HepG2 (cell line): ENCODE data around the gene FAM20A. TPM values are rescaled to one million over a fixed set of nuclear protein-coding genes. Genes with fewer than 3 reads are reported as not detected.

Experiments used
- ATAC-seq: fragments of 200-7000 bp; cut with Tn5 transposase; 3 replicates; pipeline ENCODE4 v1.9.1; 2020; ENCODE audit warnings: mild to moderate bottlenecking, moderate library complexity
- BruUV-seq: library from RNA; stranded (reverse); fragments of 400-500 nt; replicated peaks from 2 replicates; lab custom pipeline; 2021; lab: Mats Ljungman, UMichigan
- CTCF ChIA-PET: fragments of 300-600 bp; formaldehyde crosslinking; extraction: SDS; loops from one replicate; lab custom pipeline; 2021; ENCODE audit warnings: low total read pairs, inconsistent platforms, low intra/inter-chr PET ratio; lab: Yijun Ruan, JAX
- POLR2A ChIA-PET: fragments of 350-600 bp; sonication (Branson Sonifier 250); formaldehyde crosslinking; loops from one replicate; lab custom pipeline; 2020; ENCODE audit warnings: antibody characterized with exemption, inconsistent platforms; lab: Yijun Ruan, JAX
- DNase-seq: peaks from one replicate; pipeline ENCODE4 v3.0.0-alpha.2; 2015; ENCODE audit warnings: low spot score
- FAIRE-seq: peaks from 3 replicates; lab custom pipeline; 2011; peaks lifted over from hg19 to GRCh38; lab: Jason Lieb, UNC
- H2AFZ ChIP-seq: one replicate; pipeline ENCODE4 v1.6.1; 2011; ENCODE audit warnings: low read length, inconsistent platforms
- H3K27ac ChIP-seq: fragments of 300-600 bp; 3 replicates; pipeline ENCODE4 v1.8.0; 2011; ENCODE audit warnings: mixed run types, mild to moderate bottlenecking, mixed read lengths, low read length, inconsistent platforms; ENCODE audit not compliant: insufficient read depth; ENCODE audit errors: extremely low read length
- H3K27me3 ChIP-seq, 2 experiments: fragments of 200-600 bp in 1 of 2; 2 replicates in 1 of 2; 3 replicates in 1 of 2; pipeline versions ENCODE4 v1.6.0 to v1.8.0; 2011; ENCODE audit warnings: low read length in 2 of 2, mild to moderate bottlenecking in 2 of 2, moderate library complexity in 2 of 2, inconsistent platforms in 1 of 2; ENCODE audit not compliant: insufficient read depth in 2 of 2, control insufficient read depth in 1 of 2
- H3K36me3 ChIP-seq, 2 experiments: fragments of 200-600 bp in 1 of 2; replicated peaks in 1 of 2; 2 replicates in 1 of 2; 3 replicates in 1 of 2; pipeline versions ENCODE4 v1.5.1 to v1.8.0; 2011; ENCODE audit warnings: low read length in 2 of 2, inconsistent platforms in 1 of 2; ENCODE audit not compliant: insufficient read depth in 2 of 2, control insufficient read depth in 1 of 2
- H3K4me1 ChIP-seq: 2 replicates; pipeline ENCODE4 v1.5.1; 2012; ENCODE audit warnings: low read length, inconsistent platforms; ENCODE audit not compliant: insufficient read depth
- H3K4me2 ChIP-seq: 2 replicates; pipeline ENCODE4 v1.6.0; 2011; ENCODE audit warnings: low read depth, low read length, inconsistent platforms
- H3K4me3 ChIP-seq, 3 experiments: fragments of 200-600 bp in 1 of 3; sonication (generic), shearing (Covaris generic) in 1 of 3; replicated peaks in 1 of 3; 2 replicates each; pipeline ENCODE4 v1.5.1; 2011 to 2016; ENCODE audit warnings: low read length in 3 of 3, inconsistent platforms in 2 of 3, low read depth in 2 of 3, mild to moderate bottlenecking in 2 of 3, control low read depth in 1 of 3, mixed read lengths in 1 of 3; ENCODE audit not compliant: insufficient read depth in 1 of 3
- H3K79me2 ChIP-seq: one replicate; pipeline ENCODE4 v1.6.1; 2011; ENCODE audit warnings: low read length, inconsistent platforms; ENCODE audit not compliant: insufficient read depth
- H3K9ac ChIP-seq: 2 replicates; pipeline ENCODE4 v1.6.0; 2011; ENCODE audit warnings: mild to moderate bottlenecking, low read depth, low read length, inconsistent platforms; ENCODE audit not compliant: insufficient read depth
- H3K9me3 ChIP-seq: 2 replicates; pipeline ENCODE4 v1.5.1; 2012; ENCODE audit warnings: mild to moderate bottlenecking, low read length
- H4K20me1 ChIP-seq: 2 replicates; pipeline ENCODE4 v1.6.0; 2011; ENCODE audit warnings: inconsistent platforms, mild to moderate bottlenecking, low read length, moderate library complexity; ENCODE audit not compliant: insufficient read depth
- BRCA1 ChIP-seq: sonication (generic); formaldehyde crosslinking; IDR thresholded peaks from 2 replicates; pipeline ENCODE4 v1.4.0; 2020; ENCODE audit warnings: missing genetic modification reagents
- ETS1 ChIP-seq: sonication (generic); formaldehyde crosslinking; IDR thresholded peaks from 2 replicates; pipeline ENCODE4 v1.4.0; 2020; ENCODE audit warnings: missing genetic modification reagents
- FLYWCH1 ChIP-seq: sonication (generic); formaldehyde crosslinking; IDR thresholded peaks from 2 replicates; pipeline ENCODE4 v1.8.1; 2023; ENCODE audit warnings: mild to moderate bottlenecking, missing genetic modification reagents
- HOXA5 ChIP-seq: sonication (generic); formaldehyde crosslinking; IDR thresholded peaks from 2 replicates; pipeline ENCODE4 v1.4.0; 2020; ENCODE audit warnings: missing genetic modification reagents
- MEIS2 ChIP-seq: sonication (generic); formaldehyde crosslinking; IDR thresholded peaks from 2 replicates; pipeline ENCODE4 v1.9.0; 2021; ENCODE audit warnings: mild to moderate bottlenecking, missing genetic modification reagents
- MXD4 ChIP-seq: IDR thresholded peaks from 2 replicates; pipeline ENCODE4 v1.6.1; 2016; ENCODE audit warnings: mild to moderate bottlenecking, missing biosample characterization, missing genetic modification reagents
- MYC ChIP-seq: sonication (generic); formaldehyde crosslinking; IDR thresholded peaks from 2 replicates; pipeline ENCODE4 v1.9.0; 2021; ENCODE audit warnings: missing genetic modification reagents, borderline replicate concordance
- SATB2 ChIP-seq: sonication (generic); formaldehyde crosslinking; IDR thresholded peaks from 2 replicates; pipeline ENCODE4 v1.5.0; 2020; ENCODE audit warnings: missing genetic modification reagents
- THAP8 ChIP-seq: sonication (generic); formaldehyde crosslinking; IDR thresholded peaks from 2 replicates; pipeline ENCODE4 v1.5.1; 2020; ENCODE audit warnings: missing genetic modification reagents, mild to moderate bottlenecking, borderline replicate concordance
- THRA ChIP-seq: sonication (generic); formaldehyde crosslinking; IDR thresholded peaks from 2 replicates; pipeline ENCODE4 v1.4.0; 2020; ENCODE audit warnings: missing genetic modification reagents, borderline replicate concordance
- ZNF296 ChIP-seq: sonication (generic); formaldehyde crosslinking; conservative IDR thresholded peaks from 2 replicates; pipeline ENCODE4 v1.5.0; 2020; ENCODE audit warnings: mild to moderate bottlenecking, missing genetic modification reagents
- ZNF329 ChIP-seq: sonication (generic); formaldehyde crosslinking; IDR thresholded peaks from 2 replicates; pipeline ENCODE4 v1.9.0; 2021; ENCODE audit warnings: low read depth, mild to moderate bottlenecking, missing genetic modification reagents
- ZNF737 ChIP-seq: sonication (generic); formaldehyde crosslinking; IDR thresholded peaks from 2 replicates; pipeline ENCODE4 v1.5.0; 2020; ENCODE audit warnings: missing genetic modification reagents, mild to moderate bottlenecking, borderline replicate concordance
- WGBS: methylation state at CpG from one replicate; pipeline ENCODE4 v1.1.6; 2017; ENCODE audit warnings: low lambda C conversion rate; 5-methylcytosine and 5-hydroxymethylcytosine counted together
- in situ Hi-C: cut with HindIII; loops from 2 replicates; pipeline ENCODE4 v1.10.0; 2017; ENCODE audit warnings: low pct_unique_long_range_greater_than_20kb; ENCODE audit not compliant: extremely low pct_ligation_motif_present
- intact Hi-C: fragments of 100-400 bp; cut with micrococcal nuclease; formaldehyde crosslinking; loops from one replicate; pipeline ENCODE4 v1.10.0; 2022; ENCODE audit not compliant: unreplicated experiment
- polyA plus RNA-seq, 8 experiments: library from polyadenylated mRNA; depleted of rRNA in 3 of 8; stranded (reverse) in 7 of 8; unstranded in 1 of 8; fragments of >200 nt; fragmentation: Illumina TruSeq in 4 of 8; extraction: Trizol in 4 of 8; gene quantifications; 2 replicates each; pipeline versions ENCODE4 v1.2.1 to v1.2.3, GENCODE V29; 2011 to 2016; ENCODE audit warnings: low read depth in 4 of 8, missing spikeins in 1 of 8, mixed read lengths in 1 of 8; ENCODE audit not compliant: insufficient read depth in 1 of 8
- total RNA-seq, 5 experiments: library from RNA; depleted of rRNA; stranded (reverse); fragments of >200 nt; fragmentation: Illumina TruSeq; extraction: Trizol; gene quantifications; 2 replicates each; pipeline ENCODE4 v1.2.3, GENCODE V29; 2016; ENCODE audit warnings: low read depth in 1 of 5

Gene FAM20A
- total and polyA plus RNA-seq, 2 of the 13 experiments (the other 11 are each of a cell fraction or from before 2014, with no cell fraction given): 9.3 to 20.7 TPM

- Histone ChIP-seq H3K79me2 (no peaks in the 10 kb centered on the region), H3K36me3 (no peaks in the 10 kb centered on the region), H2AFZ (no peak overlapping the region), H3K27ac (no peak overlapping the region), H3K27me3 (no peaks in the 10 kb centered on the region), H3K4me1 (peaks cover 17% of the 10 kb centered on the region), H3K9ac (no peak overlapping the region), H4K20me1 (no peaks in the 10 kb centered on the region), H3K9me3 (no peaks in the 10 kb centered on the region), H3K4me3 (no peak overlapping the region), H3K4me2 (no peak overlapping the region)
- ATAC-seq (no peak), FAIRE-seq (no peak), DNase-seq (no peak)
- intact Hi-C loops: no loop called here
- no TSS peak for BruUV-seq
- TF ChIP-seq HOXA5 (CRISPR knock-in tag): no peak
- no peak for TF ChIP-seq FLYWCH1 (CRISPR knock-in tag)
- no peak for TF ChIP-seq THRA (CRISPR knock-in tag)
- TF ChIP-seq BRCA1: no peak
- TF ChIP-seq ZNF737 (CRISPR knock-in tag): no peak
- no peak for TF ChIP-seq MEIS2 (CRISPR knock-in tag)
- no peak for TF ChIP-seq ZNF296 (CRISPR knock-in tag)
- ChIA-PET POLR2A (no interaction called here), CTCF (no interaction called here)
- in situ Hi-C loops: no loop called here
These were observed 31.8 kb downstream of the FAM20A start for GRCh38 chr17:68569346-68569745.

GRCh38 chr17:68568581-68568980 lies 32.6 kb downstream of the FAM20A start:
- H2AFZ ChIP-seq: no peak overlapping the region
- no peak overlapping the region for H3K4me2 ChIP-seq
- no peaks in the 10 kb centered on the region for H3K27me3 ChIP-seq
- no peaks in the 10 kb centered on the region for H3K79me2 ChIP-seq
- FAIRE-seq (no peak), ATAC-seq (no peak), DNase-seq (no peak)
- no peaks in the 10 kb centered on the region for H4K20me1 ChIP-seq
- BruUV-seq: no TSS peak
- H3K4me1 ChIP-seq: peaks cover 17% of the 10 kb centered on the region
- CTCF ChIA-PET: no interaction called here
- POLR2A ChIA-PET: no interaction called here
- in situ Hi-C loops: no loop called here
- no peaks in the 10 kb centered on the region for H3K9me3 ChIP-seq
- H3K4me3 ChIP-seq: no peak overlapping the region
- H3K9ac ChIP-seq: no peak overlapping the region
- no peaks in the 10 kb centered on the region for H3K36me3 ChIP-seq
- 95% methylated on average over 2 of the region's 2 CpGs for WGBS
- intact Hi-C loops: no loop called here
- no peak overlapping the region for H3K27ac ChIP-seq
- TF ChIP-seq ZNF329 (no peak), MYC (CRISPR knock-in tag) (no peak), MXD4 (CRISPR knock-in tag) (no peak), ETS1 (CRISPR knock-in tag) (no peak), THAP8 (no peak), SATB2 (CRISPR knock-in tag) (no peak)
